ENCODE data around the gene VPS37C. TPM values are rescaled to one million over a fixed set of nuclear protein-coding genes. Genes with fewer than 3 reads are reported as not detected.
"Not testable (repeated sequence)": the region's sequence is repeated elsewhere in the genome, so short reads cannot be mapped to it uniquely, and the experiment has no call there.

The VPS37C gene
- polyA plus RNA-seq, 2 of the 4 experiments (the other 2 are of a cell fraction) = 8.9 to 11.3 TPM

GRCh38 chr11:61183645-61184044 lies 22.4 kb upstream of the VPS37C start:
- H3K4me2 ChIP-seq = no peak overlapping the region
- no peak for DNase-seq (ENCODE audit: low read depth in 1 of 2, low spot score in 1 of 2)
- TF ChIP-seq EP300 (IDR thresholded peaks at IDR 0.05) (no peak), HEYL (CRISPR knock-in tag; IDR thresholded peaks at IDR 0.05) (no peak), RCOR1 (IDR thresholded peaks at IDR 0.05; ENCODE audit: low read depth, low read length) (no peak), CEBPB (IDR thresholded peaks at IDR 0.05) (no peak), SREBF2 (IDR thresholded peaks at IDR 0.05) (no peak), ZFP36 (IDR thresholded peaks at IDR 0.05; ENCODE audit: borderline replicate concordance, partially characterized antibody) (no peak), RARB (CRISPR knock-in tag; IDR thresholded peaks at IDR 0.05) (no peak), ZC3H11A (IDR thresholded peaks at IDR 0.05) (no peak), CBX8 (IDR thresholded peaks at IDR 0.05) (no peak)
- TF ChIP-seq, protein P1, sequence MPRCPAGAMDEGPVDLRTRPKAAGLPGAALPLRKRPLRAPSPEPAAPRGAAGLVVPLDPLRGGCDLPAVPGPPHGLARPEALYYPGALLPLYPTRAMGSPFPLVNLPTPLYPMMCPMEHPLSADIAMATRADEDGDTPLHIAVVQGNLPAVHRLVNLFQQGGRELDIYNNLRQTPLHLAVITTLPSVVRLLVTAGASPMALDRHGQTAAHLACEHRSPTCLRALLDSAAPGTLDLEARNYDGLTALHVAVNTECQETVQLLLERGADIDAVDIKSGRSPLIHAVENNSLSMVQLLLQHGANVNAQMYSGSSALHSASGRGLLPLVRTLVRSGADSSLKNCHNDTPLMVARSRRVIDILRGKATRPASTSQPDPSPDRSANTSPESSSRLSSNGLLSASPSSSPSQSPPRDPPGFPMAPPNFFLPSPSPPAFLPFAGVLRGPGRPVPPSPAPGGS (IDR thresholded peaks at IDR 0.05) = no peak
- FAIRE-seq = no peak
- whole genome bisulfite sequencing (ENCODE audit: missing lambda C conversion rate) = 64% methylated on average over 4 of the region's 4 CpGs
- no peak overlapping the region for H3K27ac ChIP-seq
- no peaks in the 10 kb centered on the region for H3K9me3 ChIP-seq
- CTCF ChIA-PET = interaction anchor here (0.6 to 2.5 kb wide), 3 partner anchors 53 to 408 kb away, joined by 3 to 10 read pairs (median 3); no protein-coding TSS in a partner anchor
- ATAC-seq = no peak
- POLR2A ChIA-PET = no interaction called here
- H3K4me1 ChIP-seq = no peaks in the 10 kb centered on the region
- no peak overlapping the region for H3K4me3 ChIP-seq

DNA sequence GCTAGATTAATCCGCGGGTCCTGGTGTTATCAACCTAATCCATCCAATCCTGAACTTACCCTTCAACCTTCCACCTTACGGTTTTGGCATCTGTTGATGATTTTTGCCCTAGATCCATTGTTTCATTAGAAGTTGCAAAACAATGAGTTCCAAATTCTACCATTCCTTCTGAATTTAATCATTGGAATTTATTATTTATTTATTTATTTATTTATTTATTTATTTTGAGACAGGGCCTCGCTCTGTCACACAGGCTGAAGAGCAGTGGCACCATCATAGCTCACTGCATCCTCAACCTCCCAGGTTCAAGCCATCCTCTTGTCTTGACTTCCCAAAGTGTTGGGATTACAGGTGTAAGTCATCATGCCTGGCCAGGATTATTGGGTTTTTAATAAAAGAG lies 20.3 kb upstream of the VPS37C start:
- no peak for FAIRE-seq
- CTCF ChIA-PET = no interaction called here
- 64% methylated on average over 4 of the region's 4 CpGs for whole genome bisulfite sequencing (ENCODE audit: missing lambda C conversion rate)

DNA sequence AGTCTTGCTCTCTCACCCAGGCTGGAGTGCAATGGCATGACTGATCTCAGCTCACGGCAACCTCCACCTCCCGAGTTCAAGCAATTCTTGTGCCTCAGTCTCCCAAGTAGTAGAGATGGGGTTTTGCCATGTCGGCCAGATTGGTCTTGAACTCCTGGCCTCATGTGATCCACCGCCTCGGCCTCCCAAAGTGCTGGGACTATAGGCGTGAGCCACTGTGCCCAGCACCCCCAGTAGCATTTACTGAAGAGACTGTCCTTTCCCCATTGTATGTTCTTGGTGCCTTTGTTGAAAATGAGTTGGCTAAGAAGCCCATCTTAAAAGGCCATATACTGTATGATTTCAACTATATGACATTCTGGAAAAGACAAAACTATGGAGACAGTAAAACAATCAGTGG lies 19.0 kb upstream of the VPS37C start:
- H3K9me3 ChIP-seq; DNase-seq (ENCODE audit: low read depth in 1 of 2, low spot score in 1 of 2); FAIRE-seq; POLR2A ChIA-PET; CTCF ChIA-PET; H3K4me2 ChIP-seq; H3K4me3 ChIP-seq; H3K27ac ChIP-seq; ATAC-seq; H3K4me1 ChIP-seq: not testable (repeated sequence)
- 39% methylated on average over 5 of the region's 6 CpGs for WGBS (ENCODE audit: missing lambda C conversion rate)

More for the DNA sequence above, 20.3 kb upstream of the VPS37C start:
- H3K4me1 ChIP-seq = no peaks in the 10 kb centered on the region
- no peak overlapping the region for H3K4me2 ChIP-seq
- H3K9me3 ChIP-seq = no peaks in the 10 kb centered on the region
- no peak overlapping the region for H3K27ac ChIP-seq
- no peak overlapping the region for H3K4me3 ChIP-seq
- POLR2A ChIA-PET = no interaction called here
- TF ChIP-seq, protein P2, sequence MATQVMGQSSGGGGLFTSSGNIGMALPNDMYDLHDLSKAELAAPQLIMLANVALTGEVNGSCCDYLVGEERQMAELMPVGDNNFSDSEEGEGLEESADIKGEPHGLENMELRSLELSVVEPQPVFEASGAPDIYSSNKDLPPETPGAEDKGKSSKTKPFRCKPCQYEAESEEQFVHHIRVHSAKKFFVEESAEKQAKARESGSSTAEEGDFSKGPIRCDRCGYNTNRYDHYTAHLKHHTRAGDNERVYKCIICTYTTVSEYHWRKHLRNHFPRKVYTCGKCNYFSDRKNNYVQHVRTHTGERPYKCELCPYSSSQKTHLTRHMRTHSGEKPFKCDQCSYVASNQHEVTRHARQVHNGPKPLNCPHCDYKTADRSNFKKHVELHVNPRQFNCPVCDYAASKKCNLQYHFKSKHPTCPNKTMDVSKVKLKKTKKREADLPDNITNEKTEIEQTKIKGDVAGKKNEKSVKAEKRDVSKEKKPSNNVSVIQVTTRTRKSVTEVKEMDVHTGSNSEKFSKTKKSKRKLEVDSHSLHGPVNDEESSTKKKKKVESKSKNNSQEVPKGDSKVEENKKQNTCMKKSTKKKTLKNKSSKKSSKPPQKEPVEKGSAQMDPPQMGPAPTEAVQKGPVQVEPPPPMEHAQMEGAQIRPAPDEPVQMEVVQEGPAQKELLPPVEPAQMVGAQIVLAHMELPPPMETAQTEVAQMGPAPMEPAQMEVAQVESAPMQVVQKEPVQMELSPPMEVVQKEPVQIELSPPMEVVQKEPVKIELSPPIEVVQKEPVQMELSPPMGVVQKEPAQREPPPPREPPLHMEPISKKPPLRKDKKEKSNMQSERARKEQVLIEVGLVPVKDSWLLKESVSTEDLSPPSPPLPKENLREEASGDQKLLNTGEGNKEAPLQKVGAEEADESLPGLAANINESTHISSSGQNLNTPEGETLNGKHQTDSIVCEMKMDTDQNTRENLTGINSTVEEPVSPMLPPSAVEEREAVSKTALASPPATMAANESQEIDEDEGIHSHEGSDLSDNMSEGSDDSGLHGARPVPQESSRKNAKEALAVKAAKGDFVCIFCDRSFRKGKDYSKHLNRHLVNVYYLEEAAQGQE (IDR thresholded peaks at IDR 0.05) = no peak
- TF ChIP-seq ZC3H11A (IDR thresholded peaks at IDR 0.05) = peak; percentile 64
- no peak for ATAC-seq
- DNase-seq (ENCODE audit: low read depth in 1 of 2, low spot score in 1 of 2) = no peak

DNA sequence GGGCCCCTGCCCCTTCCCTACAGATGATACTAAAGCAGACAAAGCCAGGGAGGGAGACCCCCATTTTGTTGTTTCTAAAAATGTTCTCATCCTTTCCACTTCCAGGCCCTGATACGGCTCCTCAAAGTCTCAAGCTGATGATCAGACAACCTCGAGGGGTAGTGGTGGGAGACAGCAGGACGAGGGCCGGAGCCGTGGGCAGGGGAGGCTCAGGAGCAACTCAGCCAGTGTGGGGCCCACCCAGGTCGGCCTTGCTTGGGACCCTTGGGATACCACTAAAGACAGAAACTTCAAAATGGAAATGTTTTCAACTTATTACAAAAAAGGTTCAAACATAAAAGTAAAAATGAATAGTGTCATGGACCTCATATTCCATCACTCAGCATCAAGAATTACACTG lies 15.2 kb upstream of the VPS37C start:
- DNase-seq (ENCODE audit: low read depth in 1 of 2, low spot score in 1 of 2) (no peak), FAIRE-seq (no peak), ATAC-seq (no peak)
- no peak overlapping the region for H3K4me2 ChIP-seq
- CTCF ChIA-PET = interaction anchor here (1.6 to 6.9 kb wide), 2 partner anchors 11 to 345 kb away, joined by 6 to 56 read pairs; no protein-coding TSS in a partner anchor
- H3K4me3 ChIP-seq = no peak overlapping the region
- no peaks in the 10 kb centered on the region for H3K9me3 ChIP-seq
- H3K27ac ChIP-seq = no peak overlapping the region
- no peaks in the 10 kb centered on the region for H3K4me1 ChIP-seq
- 37% methylated on average over 6 of the region's 6 CpGs for WGBS (ENCODE audit: missing lambda C conversion rate)
- POLR2A ChIA-PET = no interaction called here
- TF ChIP-seq JUNB (IDR thresholded peaks at IDR 0.05) = no peak
- no peak for TF ChIP-seq POLR2AphosphoS2 (conservative IDR thresholded peaks at IDR 0.05; ENCODE audit: low read length)
- TF ChIP-seq BHLHE40 (IDR thresholded peaks at IDR 0.05; ENCODE audit: low read depth, low read length) = no peak
- no peak for TF ChIP-seq NPAS2 (CRISPR knock-in tag; IDR thresholded peaks at IDR 0.05; ENCODE audit: borderline replicate concordance)
- no peak for TF ChIP-seq USF2 (IDR thresholded peaks at IDR 0.05)
- no peak for TF ChIP-seq EHF (CRISPR knock-in tag; IDR thresholded peaks at IDR 0.05)
- TF ChIP-seq PBX3 (IDR thresholded peaks at IDR 0.05) = no peak
- no peak for TF ChIP-seq EHMT2 (IDR thresholded peaks at IDR 0.05; ENCODE audit: low read depth)
- TF ChIP-seq MAZ (IDR thresholded peaks at IDR 0.05; ENCODE audit: borderline replicate concordance, low read depth, low read length) = no peak
- TF ChIP-seq HES2 (IDR thresholded peaks at IDR 0.05) = no peak
- TF ChIP-seq PHF8 (IDR thresholded peaks at IDR 0.05; ENCODE audit: borderline replicate concordance, low read depth) = no peak
- no peak for TF ChIP-seq CHD4 (IDR thresholded peaks at IDR 0.05; ENCODE audit: borderline replicate concordance)
- TF ChIP-seq HOXA7 (CRISPR knock-in tag; IDR thresholded peaks at IDR 0.05) = no peak
- TF ChIP-seq MYC (IDR thresholded peaks at IDR 0.05; ENCODE audit: borderline replicate concordance, low read length) = no peak
- no peak for TF ChIP-seq KDM5A (IDR thresholded peaks at IDR 0.05)
